OCI-LY1 (cell line): Measurements from ENCODE around the gene KIRREL3.

ENCODE experiments used
- H2AFZ ChIP-seq: fragments of 200-600 bp; sonication (generic), shearing (Covaris generic); 2 replicates; pipeline ENCODE4 v1.6.0; 2014; ENCODE audit warnings: antibody characterized with exemption, mild to moderate bottlenecking, low read length
- H3F3A ChIP-seq: fragments of 200-600 bp; sonication (generic), shearing (Covaris generic); 2 replicates; pipeline ENCODE4 v1.6.0; 2014; ENCODE audit warnings: mild to moderate bottlenecking, antibody characterized with exemption, low read length, moderate library complexity; ENCODE audit not compliant: insufficient read depth
- H3K27ac ChIP-seq: fragments of 200-600 bp; sonication (generic); 2 replicates; pipeline ENCODE4 v1.5.1; 2014; ENCODE audit warnings: low read length, mixed run types, mild to moderate bottlenecking, low read depth; ENCODE audit not compliant: poor library complexity, severe bottlenecking
- H3K27me3 ChIP-seq: fragments of 200-600 bp; sonication (generic); 2 replicates; pipeline ENCODE4 v1.6.0; 2014; ENCODE audit warnings: antibody characterized with exemption, mild to moderate bottlenecking, low read length, moderate library complexity; ENCODE audit not compliant: insufficient read depth
- H3K36me3 ChIP-seq: fragments of 200-600 bp; sonication (generic); 2 replicates; pipeline ENCODE4 v1.6.1; 2014; ENCODE audit warnings: mild to moderate bottlenecking, antibody characterized with exemption, low read length, moderate library complexity, mixed read lengths; ENCODE audit not compliant: insufficient read depth
- H3K4me1 ChIP-seq: fragments of 200-600 bp; sonication (generic); 2 replicates; pipeline ENCODE4 v1.5.1; 2014; ENCODE audit warnings: mild to moderate bottlenecking, low read length, moderate library complexity; ENCODE audit not compliant: insufficient read depth, severe bottlenecking
- H3K4me2 ChIP-seq: fragments of 200-600 bp; sonication (generic), shearing (Covaris generic); 2 replicates; pipeline ENCODE4 v1.6.1; 2014; ENCODE audit warnings: low read length
- H3K4me3 ChIP-seq: fragments of 200-600 bp; sonication (generic); 2 replicates; pipeline ENCODE4 v1.5.1; 2014; ENCODE audit warnings: low read length, low read depth, mild to moderate bottlenecking, mixed read lengths; ENCODE audit not compliant: poor library complexity, severe bottlenecking
- H3K79me2 ChIP-seq: fragments of 200-600 bp; shearing (Covaris generic); 2 replicates; pipeline ENCODE4 v1.6.1; 2016; ENCODE audit warnings: mixed run types, low read length, mixed read lengths; ENCODE audit not compliant: insufficient read depth
- H3K9ac ChIP-seq: fragments of 200-600 bp; sonication (generic), shearing (Covaris generic); 2 replicates; pipeline ENCODE4 v1.6.1; 2014; ENCODE audit warnings: mild to moderate bottlenecking, low read length, mixed read lengths
- H3K9me2 ChIP-seq: fragments of 200-600 bp; sonication (generic), shearing (Covaris generic); 2 replicates; pipeline ENCODE4 v1.6.1; 2014; ENCODE audit warnings: low read depth, mild to moderate bottlenecking, low read length, mixed read lengths
- H3K9me3 ChIP-seq: fragments of 200-600 bp; shearing (Covaris generic); 2 replicates; pipeline ENCODE4 v1.6.1; 2014; ENCODE audit warnings: low read length, mixed read lengths
- H4K20me1 ChIP-seq: fragments of 200-600 bp; sonication (generic), shearing (Covaris generic); 2 replicates; pipeline ENCODE4 v1.6.0; 2016; ENCODE audit warnings: mild to moderate bottlenecking, low read length; ENCODE audit not compliant: insufficient read depth
- EZH2 ChIP-seq: fragments of 200-600 bp; sonication (generic), shearing (Covaris generic); IDR thresholded peaks from 2 replicates; pipeline ENCODE4 v1.8.0; 2017; ENCODE audit warnings: borderline replicate concordance, mixed run types, mild to moderate bottlenecking, antibody characterized with exemption, low read length, moderate library complexity, mixed read lengths
- TF ChIP-seq, protein P1 (sequence below): fragments of 200-600 bp; sonication (generic), shearing (Covaris generic); IDR thresholded peaks from 2 replicates; pipeline ENCODE4 v1.5.1; 2017; ENCODE audit warnings: mild to moderate bottlenecking, antibody characterized with exemption, low read length, moderate library complexity, mixed read lengths

KIRREL3 gene

GRCh38 chr11:126417091-126417862 lies 583.3 kb downstream of the KIRREL3 start:
- Histone ChIP-seq H3K9ac (no peak overlapping the region), H3K4me2 (peak overlapping the region; percentile 54; the same call in 1 of the 2 replicates), H3K4me1 (peaks cover 9% of the 10 kb centered on the region), H2AFZ (no peak overlapping the region), H3K27ac (no peak overlapping the region), H3K9me3 (no peaks in the 10 kb centered on the region), H3K9me2 (no peaks in the 10 kb centered on the region), H3K27me3 (no peaks in the 10 kb centered on the region; the same call in 1 of the 2 replicates), H3K36me3 (no peaks in the 10 kb centered on the region), H4K20me1 (no peaks in the 10 kb centered on the region), H3K79me2 (no peaks in the 10 kb centered on the region), H3K4me3 (peak overlapping the region; percentile 52), H3F3A (no peaks in the 10 kb centered on the region)
- TF ChIP-seq EZH2, result no peak
- TF ChIP-seq, protein P1, sequence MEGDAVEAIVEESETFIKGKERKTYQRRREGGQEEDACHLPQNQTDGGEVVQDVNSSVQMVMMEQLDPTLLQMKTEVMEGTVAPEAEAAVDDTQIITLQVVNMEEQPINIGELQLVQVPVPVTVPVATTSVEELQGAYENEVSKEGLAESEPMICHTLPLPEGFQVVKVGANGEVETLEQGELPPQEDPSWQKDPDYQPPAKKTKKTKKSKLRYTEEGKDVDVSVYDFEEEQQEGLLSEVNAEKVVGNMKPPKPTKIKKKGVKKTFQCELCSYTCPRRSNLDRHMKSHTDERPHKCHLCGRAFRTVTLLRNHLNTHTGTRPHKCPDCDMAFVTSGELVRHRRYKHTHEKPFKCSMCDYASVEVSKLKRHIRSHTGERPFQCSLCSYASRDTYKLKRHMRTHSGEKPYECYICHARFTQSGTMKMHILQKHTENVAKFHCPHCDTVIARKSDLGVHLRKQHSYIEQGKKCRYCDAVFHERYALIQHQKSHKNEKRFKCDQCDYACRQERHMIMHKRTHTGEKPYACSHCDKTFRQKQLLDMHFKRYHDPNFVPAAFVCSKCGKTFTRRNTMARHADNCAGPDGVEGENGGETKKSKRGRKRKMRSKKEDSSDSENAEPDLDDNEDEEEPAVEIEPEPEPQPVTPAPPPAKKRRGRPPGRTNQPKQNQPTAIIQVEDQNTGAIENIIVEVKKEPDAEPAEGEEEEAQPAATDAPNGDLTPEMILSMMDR, result no peak

DNA sequence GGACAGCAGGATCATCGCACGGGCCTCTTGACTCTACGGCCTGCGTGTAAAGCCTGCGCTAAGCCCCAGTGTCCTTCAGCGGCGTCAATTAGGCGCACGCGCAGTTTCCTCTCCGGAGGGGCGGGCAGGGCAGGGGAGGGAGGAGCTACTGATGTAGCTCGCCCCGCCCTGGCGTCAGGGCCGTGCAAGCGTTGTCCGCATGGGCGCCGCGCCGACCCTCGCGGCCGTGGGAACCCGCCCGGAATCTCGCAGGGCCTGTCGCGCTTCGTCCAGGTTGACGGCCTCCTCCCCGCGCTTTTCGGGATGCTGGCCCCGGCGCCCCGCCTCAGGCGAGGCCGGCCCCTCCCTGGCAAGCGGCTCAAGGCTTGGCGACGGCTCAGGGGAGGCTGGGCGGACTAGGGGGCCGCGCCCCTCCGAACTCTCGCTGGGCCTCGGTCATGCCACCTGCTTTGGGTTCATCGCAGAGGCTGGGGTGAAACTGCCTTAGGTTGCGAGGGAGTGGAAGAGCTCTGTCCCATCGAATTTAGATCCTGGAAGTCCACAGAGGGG lies 584.0 kb downstream of the KIRREL3 start:
- no peak overlapping the region for H3K9ac ChIP-seq
- peak overlapping the region; percentile 52 for H3K4me3 ChIP-seq
- no peaks in the 10 kb centered on the region for H3K79me2 ChIP-seq
- H3K9me3 ChIP-seq, result no peaks in the 10 kb centered on the region
- no peak for TF ChIP-seq EZH2
- TF ChIP-seq, protein P1, result no peak
- no peaks in the 10 kb centered on the region for H3K36me3 ChIP-seq
- H3K4me2 ChIP-seq, result peak overlapping the region; percentile 54; the same call in 1 of the 2 replicates
- H4K20me1 ChIP-seq, result no peaks in the 10 kb centered on the region
- H3K27ac ChIP-seq, result no peak overlapping the region
- no peaks in the 10 kb centered on the region for H3F3A ChIP-seq
- no peak overlapping the region for H2AFZ ChIP-seq
- H3K27me3 ChIP-seq, result no peaks in the 10 kb centered on the region; the same call in 1 of the 2 replicates
- H3K4me1 ChIP-seq, result peaks cover 9% of the 10 kb centered on the region
- no peaks in the 10 kb centered on the region for H3K9me2 ChIP-seq

DNA sequence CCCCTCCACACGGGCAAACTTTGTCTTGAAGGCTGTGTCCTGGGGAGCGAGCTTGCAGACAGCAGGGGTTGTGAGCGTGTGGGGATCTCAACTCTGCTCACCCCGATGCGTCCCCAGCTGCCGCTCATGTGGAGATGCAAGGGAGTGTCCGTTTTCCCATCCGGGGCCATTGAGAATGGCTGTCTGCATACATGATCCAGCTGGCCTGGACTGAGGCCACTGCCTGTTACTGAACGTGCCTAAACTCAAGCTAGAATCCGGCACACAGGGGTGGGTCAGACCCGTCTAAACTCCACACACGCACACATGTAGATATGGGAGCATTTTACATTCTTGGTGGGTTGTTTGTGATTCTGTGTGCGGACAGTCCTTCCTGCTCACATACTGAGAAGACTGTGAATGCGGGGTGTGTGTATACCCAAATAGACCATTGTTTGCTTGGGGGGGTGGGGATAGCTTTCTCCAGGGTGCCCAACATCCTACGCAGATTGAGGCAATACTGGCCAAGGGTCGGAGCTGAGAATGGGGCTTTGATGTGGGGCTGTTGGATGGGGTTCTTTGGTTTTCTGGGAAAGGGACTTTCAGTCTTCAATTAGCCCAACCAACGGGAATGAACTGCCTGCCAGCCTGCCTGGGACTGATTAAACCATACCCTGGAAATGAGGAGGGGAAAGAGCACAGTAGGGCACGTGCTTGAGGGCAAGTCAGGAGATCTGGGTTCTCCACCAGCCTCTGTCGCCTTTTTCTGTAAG lies 584.7 kb downstream of the KIRREL3 start:
- TF ChIP-seq EZH2, result no peak
- TF ChIP-seq, protein P1, result no peak

More for the DNA sequence above, 584.7 kb downstream of the KIRREL3 start:
- H3K4me2 ChIP-seq, result peak overlapping the region; percentile 54; the same call in 1 of the 2 replicates
- H2AFZ ChIP-seq, result no peak overlapping the region
- no peak overlapping the region for H3K27ac ChIP-seq
- H4K20me1 ChIP-seq, result no peaks in the 10 kb centered on the region
- H3K9ac ChIP-seq, result no peak overlapping the region
- no peaks in the 10 kb centered on the region for H3K36me3 ChIP-seq
- no peaks in the 10 kb centered on the region for H3K9me3 ChIP-seq
- H3K4me1 ChIP-seq, result peaks cover 9% of the 10 kb centered on the region
- no peaks in the 10 kb centered on the region for H3K79me2 ChIP-seq
- no peaks in the 10 kb centered on the region for H3F3A ChIP-seq
- H3K9me2 ChIP-seq, result no peaks in the 10 kb centered on the region
- H3K27me3 ChIP-seq, result no peaks in the 10 kb centered on the region; the same call in 1 of the 2 replicates
- H3K4me3 ChIP-seq, result peak overlapping the region; percentile 52
